Neural progenitor cell (in vitro differentiated cells): ENCODE data around the gene IFI6.
"Not testable (repeated sequence)": the region's sequence is repeated elsewhere in the genome, so short reads cannot be mapped to it uniquely, and the experiment has no call there.

Experiments
- EZH2 ChIP-seq: fragments of 200-600 bp; sonication (generic); IDR thresholded peaks from 2 replicates; pipeline ENCODE4 v1.6.1; 2017; ENCODE audit warnings: antibody characterized with exemption, mild to moderate bottlenecking, moderate library complexity
- EZH2phosphoT487 ChIP-seq: fragments of 200-600 bp; sonication (generic); IDR thresholded peaks from 2 replicates; pipeline ENCODE4 v1.6.1; 2017; ENCODE audit warnings: antibody characterized with exemption

GRCh38 chr1:27619782-27620438 is 52.1 kb downstream of the IFI6 start:
- not testable (repeated sequence) for TF ChIP-seq EZH2, EZH2phosphoT487
